ENCODE results near the gene EME2. TPM values are rescaled to one million over a fixed set of nuclear protein-coding genes. Genes with fewer than 3 reads are reported as not detected.

Gene EME2
- total RNA-seq, 1 experiment from 2014 or later: 36.3 TPM

- no peaks in the 10 kb centered on the region for H3K27me3 ChIP-seq (ENCODE audit: insufficient read depth, low read length)
- DNase-seq (ENCODE audit: low read depth, low spot score) (no peak), ATAC-seq (no peak)
- BruUV-seq (replicated peaks): no TSS peak
- ChIA-PET RAD21 (ENCODE audit: low non-redundant PET in 1 of 2, low total read pairs in 2 of 2, uncharacterized antibody in 2 of 2, unreplicated experiment in 2 of 2) (no interaction called here), CTCF (no interaction called here), POLR2A (no interaction called here)
- TF ChIP-seq EGR1 (IDR thresholded peaks at IDR 0.05; ENCODE audit: low read depth) (no peak), REST (IDR thresholded peaks at IDR 0.05; ENCODE audit: low read depth) (no peak), CBX3 (IDR thresholded peaks at IDR 0.05; ENCODE audit: low read depth) (no peak)
- TF ChIP-seq, protein P1, sequence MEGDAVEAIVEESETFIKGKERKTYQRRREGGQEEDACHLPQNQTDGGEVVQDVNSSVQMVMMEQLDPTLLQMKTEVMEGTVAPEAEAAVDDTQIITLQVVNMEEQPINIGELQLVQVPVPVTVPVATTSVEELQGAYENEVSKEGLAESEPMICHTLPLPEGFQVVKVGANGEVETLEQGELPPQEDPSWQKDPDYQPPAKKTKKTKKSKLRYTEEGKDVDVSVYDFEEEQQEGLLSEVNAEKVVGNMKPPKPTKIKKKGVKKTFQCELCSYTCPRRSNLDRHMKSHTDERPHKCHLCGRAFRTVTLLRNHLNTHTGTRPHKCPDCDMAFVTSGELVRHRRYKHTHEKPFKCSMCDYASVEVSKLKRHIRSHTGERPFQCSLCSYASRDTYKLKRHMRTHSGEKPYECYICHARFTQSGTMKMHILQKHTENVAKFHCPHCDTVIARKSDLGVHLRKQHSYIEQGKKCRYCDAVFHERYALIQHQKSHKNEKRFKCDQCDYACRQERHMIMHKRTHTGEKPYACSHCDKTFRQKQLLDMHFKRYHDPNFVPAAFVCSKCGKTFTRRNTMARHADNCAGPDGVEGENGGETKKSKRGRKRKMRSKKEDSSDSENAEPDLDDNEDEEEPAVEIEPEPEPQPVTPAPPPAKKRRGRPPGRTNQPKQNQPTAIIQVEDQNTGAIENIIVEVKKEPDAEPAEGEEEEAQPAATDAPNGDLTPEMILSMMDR (IDR thresholded peaks at IDR 0.05 in 2 of 3, conservative IDR thresholded peaks at IDR 0.05 in 1 of 3; ENCODE audit: borderline replicate concordance in 1 of 3, insufficient read depth in 1 of 3, low read depth in 2 of 3, low read length in 2 of 3): 0 out of 6 replicates have a peak, but pooled peaks of 1 of the 3 experiments have one; percentile 21
- H4K20me1 ChIP-seq (ENCODE audit: insufficient read depth): no peaks in the 10 kb centered on the region
- intact Hi-C loops (cut with micrococcal nuclease): no loop called here
- H3K9me3 ChIP-seq (ENCODE audit: control insufficient read depth in 1 of 2, insufficient read depth in 1 of 2, low read depth in 1 of 2, low read length in 2 of 2): no peaks in the 10 kb centered on the region
- H3K9ac ChIP-seq (ENCODE audit: low read length): no peak overlapping the region
- H2AFZ ChIP-seq (ENCODE audit: low read depth, low read length, poor library complexity, severe bottlenecking): no peak overlapping the region
- peaks cover 48% of the 10 kb centered on the region for H3K79me2 ChIP-seq (ENCODE audit: insufficient read depth, low read length)
- no peaks in the 10 kb centered on the region for H3K9me2 ChIP-seq (ENCODE audit: insufficient read depth)
- H3K4me3 ChIP-seq (replicated peaks in 1 of 2; ENCODE audit: low read depth in 1 of 2, low read length in 2 of 2): no peak overlapping the region
- H3K4me2 ChIP-seq (ENCODE audit: low read length): no peak overlapping the region
- peaks cover 0 to 10% of the 10 kb centered on the region in 2 experiments; a peak in 2 of 4 replicates for H3K4me1 ChIP-seq (ENCODE audit: control insufficient read depth in 1 of 2, insufficient read depth in 2 of 2, low read length in 2 of 2)
- peaks cover 0 to 5% of the 10 kb centered on the region in 2 experiments; a peak in 2 of 4 replicates for H3K36me3 ChIP-seq (ENCODE audit: control insufficient read depth in 1 of 2, insufficient read depth in 2 of 2, low read length in 2 of 2)
- no peak overlapping the region for H3K27ac ChIP-seq (ENCODE audit: low read depth, low read length)
Observed at GRCh38 chr16:1786242-1787055, 13.8 kb downstream of the EME2 start.
